Measurements from ENCODE around the gene REL. TPM values are rescaled to one million over a fixed set of nuclear protein-coding genes. Genes with fewer than 3 reads are reported as not detected.

Gene REL
- total RNA-seq, 2 donors from 2014 or later: 11.1 to 31.5 TPM

- no peaks in the 10 kb centered on the region for H3K27me3 ChIP-seq
- H3K4me1 ChIP-seq: no peaks in the 10 kb centered on the region
- no peaks in the 10 kb centered on the region for H3K9me3 ChIP-seq
- intact Hi-C loops (cut with DNase I): no loop called here
- H3K36me3 ChIP-seq: no peaks in the 10 kb centered on the region
- DNase-seq: no peak
- no peak overlapping the region for H3K27ac ChIP-seq
- H3K4me3 ChIP-seq: no peak overlapping the region
- TF ChIP-seq, protein P1, sequence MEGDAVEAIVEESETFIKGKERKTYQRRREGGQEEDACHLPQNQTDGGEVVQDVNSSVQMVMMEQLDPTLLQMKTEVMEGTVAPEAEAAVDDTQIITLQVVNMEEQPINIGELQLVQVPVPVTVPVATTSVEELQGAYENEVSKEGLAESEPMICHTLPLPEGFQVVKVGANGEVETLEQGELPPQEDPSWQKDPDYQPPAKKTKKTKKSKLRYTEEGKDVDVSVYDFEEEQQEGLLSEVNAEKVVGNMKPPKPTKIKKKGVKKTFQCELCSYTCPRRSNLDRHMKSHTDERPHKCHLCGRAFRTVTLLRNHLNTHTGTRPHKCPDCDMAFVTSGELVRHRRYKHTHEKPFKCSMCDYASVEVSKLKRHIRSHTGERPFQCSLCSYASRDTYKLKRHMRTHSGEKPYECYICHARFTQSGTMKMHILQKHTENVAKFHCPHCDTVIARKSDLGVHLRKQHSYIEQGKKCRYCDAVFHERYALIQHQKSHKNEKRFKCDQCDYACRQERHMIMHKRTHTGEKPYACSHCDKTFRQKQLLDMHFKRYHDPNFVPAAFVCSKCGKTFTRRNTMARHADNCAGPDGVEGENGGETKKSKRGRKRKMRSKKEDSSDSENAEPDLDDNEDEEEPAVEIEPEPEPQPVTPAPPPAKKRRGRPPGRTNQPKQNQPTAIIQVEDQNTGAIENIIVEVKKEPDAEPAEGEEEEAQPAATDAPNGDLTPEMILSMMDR (IDR thresholded peaks at IDR 0.05): no peak
- no peak overlapping the region for H3K9ac ChIP-seq (ENCODE audit: low read depth in 2 of 2, low read length in 2 of 2)
Measured at GRCh38 chr2:60962528-60962927, 81.2 kb downstream of the REL start.

GRCh38 chr2:60963190-60963589 lies 81.8 kb downstream of the REL start:
- Histone ChIP-seq H3K4me1 (no peaks in the 10 kb centered on the region), H3K36me3 (no peaks in the 10 kb centered on the region), H3K27me3 (no peaks in the 10 kb centered on the region), H3K9ac (ENCODE audit: low read depth in 2 of 2, low read length in 2 of 2) (no peak overlapping the region), H3K9me3 (no peaks in the 10 kb centered on the region), H3K4me3 (no peak overlapping the region), H3K27ac (no peak overlapping the region)
- TF ChIP-seq, protein P1 (IDR thresholded peaks at IDR 0.05): no peak
- DNase-seq: no peak
- intact Hi-C loops (cut with DNase I): no loop called here

DNA sequence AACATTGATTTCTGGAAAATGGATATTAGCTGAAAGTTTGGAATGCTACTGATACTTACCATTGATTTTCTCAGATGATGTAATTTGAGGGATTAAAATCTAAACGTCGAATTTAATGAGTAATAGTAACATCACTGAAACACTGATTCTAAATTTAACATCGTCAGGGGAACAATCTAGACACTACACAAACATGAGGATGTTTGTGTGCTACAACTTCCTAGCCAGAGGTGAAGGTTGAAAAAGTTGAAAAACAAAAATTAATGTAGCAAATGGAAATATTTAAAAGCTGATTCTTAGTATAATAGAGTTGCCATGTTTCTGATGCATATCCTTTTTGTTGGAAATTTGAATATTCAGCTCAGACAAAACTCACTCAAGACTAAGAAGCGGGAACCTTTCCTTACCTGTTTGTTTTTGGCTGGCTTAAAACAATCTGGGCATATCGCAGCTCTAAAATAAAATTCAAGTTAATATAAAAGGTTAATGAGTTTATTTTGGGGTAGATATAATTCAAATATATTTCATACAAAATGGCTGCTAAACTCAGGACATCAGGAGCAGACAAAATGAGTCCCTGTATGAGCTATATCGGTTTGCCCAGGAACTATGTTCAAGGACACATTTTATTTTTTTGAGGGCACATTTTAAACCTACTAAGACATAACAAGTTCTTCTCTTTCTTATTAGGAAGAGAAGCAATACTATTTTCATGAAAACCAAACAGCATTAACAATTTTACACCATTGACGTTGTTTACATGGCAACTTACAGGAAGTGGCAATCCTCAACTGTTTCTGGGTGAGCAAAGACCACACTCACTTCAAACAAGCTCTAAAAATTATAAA lies 83.5 kb downstream of the REL start:
- Histone ChIP-seq H3K9me3 (no peaks in the 10 kb centered on the region), H3K4me3 (no peak overlapping the region), H3K27me3 (no peaks in the 10 kb centered on the region), H3K27ac (no peak overlapping the region), H3K36me3 (no peaks in the 10 kb centered on the region), H3K9ac (ENCODE audit: low read depth in 2 of 2, low read length in 2 of 2) (no peak overlapping the region), H3K4me1 (no peaks in the 10 kb centered on the region)
- TF ChIP-seq, protein P1 (IDR thresholded peaks at IDR 0.05): no peak
- DNase-seq: no peak
- intact Hi-C loops (cut with DNase I): no loop called here

DNA sequence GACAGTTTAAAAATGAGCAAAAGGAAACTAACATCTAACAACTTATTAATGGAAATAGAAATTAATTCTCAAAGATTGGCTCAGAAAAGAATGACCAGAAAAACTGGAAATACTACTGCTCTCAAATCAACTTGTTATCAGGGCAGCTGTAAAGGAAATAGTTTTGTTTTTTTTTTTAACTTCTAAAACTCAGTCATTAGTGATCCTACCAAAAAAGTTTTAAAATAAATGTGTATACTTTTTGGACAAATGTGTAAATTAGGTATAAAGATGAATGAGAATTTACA lies 84.1 kb downstream of the REL start:
- Histone ChIP-seq H3K27ac (no peak overlapping the region), H3K4me1 (no peaks in the 10 kb centered on the region)
- intact Hi-C loops (cut with DNase I): no loop called here

DNA sequence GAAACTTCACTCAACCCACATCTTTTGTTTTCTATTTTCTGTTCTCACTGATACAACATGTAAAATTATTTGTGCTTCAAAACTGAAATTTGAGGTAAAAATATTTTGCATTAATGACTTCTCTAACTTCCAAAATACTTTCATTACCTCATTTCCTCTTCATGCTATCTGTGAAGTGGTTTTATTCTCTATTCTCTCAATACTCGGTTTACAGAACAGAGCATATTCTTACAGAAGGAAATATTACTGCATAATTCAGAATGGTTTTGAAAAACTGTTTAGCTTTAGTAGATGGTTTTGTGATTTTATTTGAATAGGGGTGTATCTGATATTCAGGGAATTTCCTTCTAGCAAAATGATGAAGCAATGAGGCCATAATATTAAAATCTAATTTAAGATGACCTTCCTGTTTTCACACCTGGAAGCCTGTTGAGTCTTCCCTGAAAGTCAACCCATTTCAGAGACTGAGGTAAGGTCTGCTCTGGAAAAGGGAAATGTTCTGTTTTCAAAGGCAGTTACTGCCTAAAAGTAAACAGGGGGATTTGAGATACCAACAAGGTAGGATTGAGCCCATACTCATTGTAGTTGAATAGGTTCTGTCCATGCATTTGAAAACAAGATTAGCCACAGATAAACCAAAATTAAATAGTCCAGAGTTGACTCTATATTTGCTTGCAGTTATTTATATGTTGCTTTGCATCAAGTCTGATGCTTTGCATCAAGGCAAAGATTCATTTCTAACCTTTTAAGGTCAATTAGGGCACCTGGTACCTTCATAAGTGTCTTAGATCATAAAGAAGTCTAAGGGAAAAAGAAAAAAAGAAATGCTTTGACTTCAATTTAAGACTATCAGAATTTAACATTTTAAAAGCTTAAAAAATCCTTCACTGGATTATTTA lies 85.4 kb downstream of the REL start:
- TF ChIP-seq, protein P1 (IDR thresholded peaks at IDR 0.05): no peak
- H3K27me3 ChIP-seq: no peaks in the 10 kb centered on the region
- H3K9me3 ChIP-seq: no peaks in the 10 kb centered on the region
- no peak for DNase-seq
- H3K36me3 ChIP-seq: no peaks in the 10 kb centered on the region
- H3K27ac ChIP-seq: no peak overlapping the region
- no peak overlapping the region for H3K4me3 ChIP-seq
- no peaks in the 10 kb centered on the region for H3K4me1 ChIP-seq
- no peak overlapping the region for H3K9ac ChIP-seq (ENCODE audit: low read depth in 2 of 2, low read length in 2 of 2)
- intact Hi-C loops (cut with DNase I): no loop called here

More for the DNA sequence above, 84.1 kb downstream of the REL start:
- H3K9me3 ChIP-seq: no peaks in the 10 kb centered on the region
- no peak overlapping the region for H3K9ac ChIP-seq (ENCODE audit: low read depth in 2 of 2, low read length in 2 of 2)
- no peaks in the 10 kb centered on the region for H3K36me3 ChIP-seq
- H3K27me3 ChIP-seq: no peaks in the 10 kb centered on the region
- no peak overlapping the region for H3K4me3 ChIP-seq
- TF ChIP-seq, protein P1 (IDR thresholded peaks at IDR 0.05): no peak
- no peak for DNase-seq

Measured in colonic mucosa (tissue), 4 donors.